ENCODE data around the gene ZNF22.

The ZNF22 gene

DNA sequence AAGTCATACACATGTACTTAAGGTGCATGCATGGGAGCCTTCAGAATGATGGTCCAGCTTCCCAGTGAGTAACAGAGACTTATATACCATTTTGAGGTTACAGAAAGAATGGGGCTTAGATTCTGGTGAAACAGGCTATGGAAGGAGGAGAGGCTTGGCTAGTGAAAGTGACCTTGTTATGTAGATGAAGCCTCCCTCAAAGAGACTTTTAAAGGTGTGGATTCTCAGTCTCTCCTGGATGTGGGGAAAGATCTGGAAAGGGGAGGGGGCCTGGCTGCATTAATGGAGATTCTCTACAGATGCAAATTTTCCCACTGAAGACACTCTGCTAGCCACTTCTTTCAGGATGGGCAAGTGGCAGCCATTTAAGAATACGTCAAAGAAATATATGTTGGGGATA lies 35.6 kb upstream of the ZNF22 start:
- no peak for DNase-seq (ENCODE audit: low read depth)

DNA sequence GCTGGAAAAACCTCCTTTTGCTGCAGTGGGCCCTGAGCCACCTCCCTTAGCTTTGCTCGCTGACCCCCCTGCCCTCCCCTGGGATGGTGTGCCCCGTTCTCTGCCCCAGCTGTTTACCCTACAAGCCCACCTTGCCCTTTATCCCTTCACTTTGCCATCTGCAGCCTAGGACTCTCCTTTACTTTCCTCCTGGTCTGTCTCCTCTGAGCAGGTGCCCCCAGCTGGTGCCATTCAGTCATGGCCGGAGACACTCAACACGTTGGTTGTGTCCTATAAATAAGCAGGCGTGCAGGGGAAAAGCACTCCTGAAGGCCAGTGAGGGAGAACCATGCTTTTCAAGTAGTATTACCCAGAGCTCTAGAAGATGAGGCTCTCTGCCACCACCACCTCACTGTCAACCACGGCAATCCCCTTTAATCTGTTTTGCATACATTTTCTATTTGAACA lies 35.0 kb upstream of the ZNF22 start:
- DNase-seq (ENCODE audit: low read depth) = no peak

DNA sequence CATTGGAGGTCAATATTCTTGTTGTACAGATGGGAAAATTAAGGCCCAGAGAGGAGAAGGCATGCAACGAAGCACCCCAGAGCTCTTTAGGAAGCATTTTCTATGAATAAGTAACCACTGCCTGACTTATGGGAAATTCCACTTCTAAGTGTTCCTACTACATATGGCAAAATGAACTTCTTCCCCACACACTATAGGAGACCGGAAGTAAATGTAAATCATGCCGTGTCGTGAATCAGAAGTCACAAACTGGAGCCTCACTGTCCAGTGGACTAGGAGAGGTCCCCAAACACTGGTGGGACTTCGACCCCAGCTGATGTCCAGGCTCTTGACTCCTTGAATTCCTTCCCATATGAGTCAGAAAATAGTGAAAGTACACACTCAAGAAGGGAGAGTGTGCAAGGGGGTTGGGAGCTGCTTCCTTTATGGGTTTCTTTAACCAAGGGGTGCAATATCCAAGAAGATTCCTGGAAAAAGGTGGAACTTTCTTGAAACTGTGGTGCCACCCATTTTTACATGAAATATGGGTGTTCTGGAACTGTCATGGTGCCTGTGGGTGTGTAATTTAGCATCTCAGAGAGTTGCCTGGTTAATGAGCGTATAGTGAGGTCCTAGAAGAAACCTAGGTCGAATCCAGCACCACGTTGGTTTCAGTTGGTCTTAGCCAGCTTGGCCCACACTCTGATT lies 34.5 kb upstream of the ZNF22 start:
- DNase-seq (ENCODE audit: low read depth) = peak; percentile 38

DNA sequence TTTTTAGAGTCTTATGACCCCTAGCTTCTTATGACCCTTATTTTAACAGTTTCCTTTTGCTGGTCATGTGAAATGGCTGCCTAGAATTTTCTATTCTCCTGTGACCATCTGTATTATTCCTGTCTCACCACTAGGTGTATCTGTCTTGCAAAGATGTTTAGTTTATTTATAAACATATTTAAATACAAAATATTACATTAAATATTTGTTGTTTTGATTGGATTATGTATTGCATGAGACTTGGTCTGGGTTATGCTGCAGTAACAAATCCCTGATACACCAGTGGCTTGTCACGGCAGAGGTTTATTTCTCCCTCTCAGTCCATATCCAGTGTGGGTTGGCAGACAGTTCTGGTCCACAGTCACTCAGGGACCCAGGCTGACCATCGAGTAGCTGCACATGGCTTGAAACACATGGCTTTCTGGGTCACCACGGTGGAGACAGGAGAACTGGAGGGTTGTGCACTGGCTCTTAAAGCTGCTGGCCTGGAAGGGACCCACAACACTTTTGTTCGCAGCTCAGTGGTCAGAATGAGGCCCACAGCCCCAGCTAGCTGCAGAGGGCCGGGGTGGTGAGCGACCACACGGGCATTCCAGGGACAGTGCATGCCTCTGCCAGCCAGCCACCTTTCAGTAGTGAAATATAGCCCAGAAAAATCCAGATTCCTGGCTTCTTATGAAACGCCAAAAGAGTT lies 33.8 kb upstream of the ZNF22 start:
- DNase-seq (ENCODE audit: low read depth) = no peak

DNA sequence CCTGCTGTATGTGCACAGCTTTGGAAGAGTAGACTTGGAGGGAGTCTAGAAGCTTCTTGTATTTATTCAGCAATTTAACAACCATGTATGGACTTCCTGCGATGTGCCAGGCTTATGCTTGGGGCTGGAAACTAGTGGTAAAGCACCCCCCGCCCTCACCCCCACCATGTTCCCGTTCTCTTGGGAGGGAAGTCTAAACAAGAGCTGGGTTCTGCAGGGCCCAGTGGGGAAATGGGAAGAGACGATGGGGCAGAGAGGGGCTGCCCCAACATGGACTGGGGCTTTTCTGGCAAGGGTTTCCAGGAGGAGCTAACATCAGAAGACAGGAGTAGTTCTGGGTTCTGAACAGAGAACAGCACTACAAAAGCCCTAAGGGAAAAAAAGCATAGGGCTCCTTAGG lies 33.1 kb upstream of the ZNF22 start:
- no peak for DNase-seq (ENCODE audit: low read depth)

DNA sequence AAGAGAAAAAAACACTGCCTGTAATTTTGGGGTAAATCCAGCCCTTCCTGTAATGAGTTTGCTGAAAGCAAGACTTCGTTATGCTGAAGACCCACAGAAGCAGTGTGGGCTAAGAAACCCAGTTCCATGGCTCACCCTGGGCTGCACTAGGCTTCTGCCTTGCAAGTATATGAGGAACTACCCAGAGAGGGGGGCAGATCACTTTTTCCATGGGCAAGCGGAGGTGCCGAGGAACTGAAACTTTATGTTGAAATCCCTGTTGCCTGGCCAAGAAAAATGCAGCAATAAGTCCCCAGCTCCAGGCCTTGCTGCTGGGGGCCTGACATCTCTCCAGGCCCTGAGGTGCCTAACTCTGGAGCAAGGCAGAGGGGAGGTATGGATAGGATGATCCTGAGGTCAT lies 32.6 kb upstream of the ZNF22 start:
- no peak for DNase-seq (ENCODE audit: low read depth)

DNA sequence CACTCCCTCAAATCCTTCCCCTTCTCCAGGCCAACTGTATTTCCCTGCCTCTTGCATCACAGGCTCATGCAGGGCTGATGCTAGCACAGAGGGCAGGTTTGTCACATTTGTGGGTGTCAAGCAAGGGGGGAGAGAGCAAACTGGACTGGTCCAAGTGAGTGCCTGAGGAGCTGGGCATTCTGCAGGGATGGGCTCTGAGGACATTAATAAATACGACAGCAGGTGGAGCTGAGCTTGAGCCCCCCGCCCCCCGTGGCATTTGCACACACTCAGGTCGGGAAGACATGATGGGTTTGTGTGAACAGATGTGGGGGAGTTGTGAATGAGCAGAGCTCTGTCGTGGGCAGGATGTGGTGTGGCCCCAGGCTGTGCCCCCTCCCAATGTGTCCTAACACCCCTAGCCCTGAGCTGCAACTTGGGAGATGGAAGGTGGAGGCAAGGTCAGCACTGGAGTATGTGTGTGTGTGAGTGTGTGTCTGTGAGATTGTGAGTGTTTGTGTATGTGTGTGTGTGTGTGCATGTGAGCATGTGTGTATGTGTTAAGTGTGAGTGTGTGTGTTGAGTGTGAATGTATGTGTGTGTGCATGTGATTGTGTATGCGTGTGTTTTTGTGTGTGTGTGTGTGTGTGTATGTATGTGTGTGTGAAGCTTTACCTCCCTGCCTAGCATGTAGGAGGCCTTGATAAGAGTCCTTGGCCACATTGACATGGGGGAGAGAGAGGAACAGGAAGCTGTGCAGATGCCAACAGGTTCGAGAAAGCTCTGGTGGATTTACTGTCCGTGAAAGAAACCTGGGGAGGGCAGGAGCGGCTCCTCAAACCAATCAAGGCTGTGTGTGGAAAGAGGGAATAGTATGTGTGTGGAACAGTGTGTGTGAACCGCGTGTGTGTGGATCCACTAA lies 32.0 kb upstream of the ZNF22 start:
- DNase-seq (ENCODE audit: low read depth) = no peak

DNA sequence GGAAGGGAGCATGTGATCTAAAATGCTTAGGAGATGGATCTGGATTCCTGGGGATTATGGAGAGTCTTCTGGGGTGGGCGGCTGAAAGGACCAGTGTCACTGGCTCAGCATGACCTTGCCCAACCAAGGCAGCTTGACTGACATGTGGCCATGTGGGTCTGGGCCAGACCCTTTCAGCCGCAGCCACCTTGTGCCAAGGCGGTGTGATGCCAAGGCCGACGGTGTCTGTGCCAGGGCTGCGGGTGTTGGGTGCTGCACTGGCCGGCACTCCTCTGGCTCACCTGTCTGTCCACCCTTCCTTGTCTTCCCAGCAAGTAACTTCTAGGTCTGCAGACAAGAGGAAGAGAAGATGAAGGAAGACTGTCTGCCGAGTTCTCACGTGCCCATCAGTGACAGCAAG lies 30.9 kb upstream of the ZNF22 start:
- DNase-seq (ENCODE audit: low read depth) = no peak

DNA sequence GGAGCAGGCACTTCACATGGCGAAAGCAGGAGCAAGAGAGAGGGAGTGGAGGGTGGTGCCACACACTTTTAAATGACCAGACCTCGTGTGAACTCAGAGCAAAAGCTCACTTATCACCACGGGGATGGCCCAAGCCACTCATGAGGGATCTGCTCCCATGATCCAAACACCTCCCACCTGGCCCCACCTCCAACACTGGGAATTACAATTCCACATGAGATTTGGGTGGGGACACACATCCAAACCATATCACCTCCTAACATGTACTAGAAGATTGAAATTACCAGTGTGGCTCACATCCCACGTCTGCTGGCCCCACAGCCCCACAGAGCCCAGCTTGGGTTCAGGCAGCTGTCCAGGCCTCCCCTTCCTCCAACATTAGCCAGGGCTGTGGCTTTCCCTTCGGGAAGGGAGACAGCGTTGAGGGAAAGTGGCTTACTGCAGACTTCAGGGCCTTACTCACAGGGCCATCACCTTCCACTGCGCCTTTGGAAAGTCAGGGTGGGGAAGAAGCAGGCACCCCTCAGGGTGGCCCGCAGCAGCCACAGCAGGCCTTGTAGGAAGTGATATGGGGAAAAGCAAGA lies 29.8 kb upstream of the ZNF22 start:
- DNase-seq (ENCODE audit: low read depth) = no peak

DNA sequence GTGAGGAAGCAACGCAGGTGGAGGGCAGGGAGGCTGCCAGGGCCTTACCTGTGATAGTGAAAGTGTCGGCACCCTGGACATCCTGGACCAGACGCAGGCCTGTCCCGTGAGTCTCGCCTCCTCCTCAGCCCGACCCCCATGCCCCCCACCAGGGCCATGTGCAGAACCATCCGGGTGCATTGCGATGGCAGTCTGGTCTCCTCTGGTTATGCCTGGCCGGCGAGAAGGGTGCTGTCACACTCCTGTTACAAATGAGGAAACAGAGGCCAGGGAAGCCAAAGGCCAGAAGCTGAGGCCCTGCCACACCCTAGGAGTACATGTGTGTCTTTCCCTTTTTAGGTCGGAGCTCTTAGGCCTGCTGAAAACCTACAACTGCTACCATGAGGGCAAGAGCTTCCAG lies 29.3 kb upstream of the ZNF22 start:
- DNase-seq (ENCODE audit: low read depth) = no peak

DNA sequence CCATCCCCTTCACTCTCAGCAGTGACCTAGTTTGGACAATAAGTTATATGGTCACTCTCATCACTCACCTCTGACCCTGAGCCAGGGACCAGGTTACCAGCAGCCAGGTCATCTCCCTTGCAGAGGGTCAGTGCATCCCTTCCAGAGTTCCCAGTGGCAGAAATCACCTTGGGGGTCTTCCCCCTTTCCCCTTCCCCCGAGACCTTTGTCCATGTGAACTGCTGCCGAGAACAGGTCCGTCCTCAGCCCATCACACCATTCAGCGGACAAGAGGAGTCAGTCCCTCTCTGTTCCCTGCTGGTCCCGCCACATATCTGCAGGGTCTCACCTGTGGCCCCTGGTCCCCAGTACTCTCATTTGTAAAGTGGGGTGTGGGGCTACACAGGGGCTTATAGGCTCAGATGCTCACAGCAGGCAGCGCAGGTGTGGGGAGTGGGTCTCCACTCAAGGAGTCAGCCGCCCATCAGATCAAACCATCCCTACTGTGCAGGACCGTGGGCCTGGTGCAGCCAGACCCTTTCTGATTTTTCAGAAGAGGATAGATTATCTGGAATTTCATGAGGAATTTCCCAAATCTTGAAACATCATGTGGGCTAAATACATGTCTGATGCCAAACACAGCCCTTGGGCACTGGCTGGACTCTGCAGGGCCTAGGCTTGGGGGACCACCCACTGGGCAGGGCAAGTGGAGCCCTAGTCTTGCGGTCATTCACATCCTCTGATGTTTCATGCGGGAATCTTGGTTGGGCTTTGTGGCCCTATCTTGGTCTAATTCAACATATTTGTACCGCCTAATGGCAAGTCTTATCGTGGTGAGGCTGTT lies 28.6 kb upstream of the ZNF22 start:
- DNase-seq (ENCODE audit: low read depth) = no peak

DNA sequence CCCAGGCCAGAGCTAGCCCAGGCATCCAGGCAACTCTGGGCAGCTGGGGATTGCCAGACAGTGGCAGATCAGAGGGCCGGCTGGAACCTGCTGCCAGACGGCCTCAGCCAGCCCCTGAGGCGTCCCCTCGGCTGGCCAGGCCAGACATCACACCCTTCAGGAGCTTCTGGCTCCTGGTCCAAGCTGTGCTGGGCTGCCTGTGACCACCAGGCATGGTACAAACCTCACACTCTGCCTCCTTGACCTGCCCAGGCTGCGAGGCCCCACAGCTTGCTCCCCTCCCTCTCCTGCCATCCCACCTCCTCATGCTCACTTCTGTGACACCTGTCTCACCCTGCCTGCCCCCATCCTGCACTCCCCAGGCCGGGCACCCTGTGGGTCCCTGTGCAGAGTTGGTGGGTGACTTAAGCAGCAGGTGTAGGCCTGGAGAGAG lies 27.8 kb upstream of the ZNF22 start:
- no peak for DNase-seq (ENCODE audit: low read depth)

DNA sequence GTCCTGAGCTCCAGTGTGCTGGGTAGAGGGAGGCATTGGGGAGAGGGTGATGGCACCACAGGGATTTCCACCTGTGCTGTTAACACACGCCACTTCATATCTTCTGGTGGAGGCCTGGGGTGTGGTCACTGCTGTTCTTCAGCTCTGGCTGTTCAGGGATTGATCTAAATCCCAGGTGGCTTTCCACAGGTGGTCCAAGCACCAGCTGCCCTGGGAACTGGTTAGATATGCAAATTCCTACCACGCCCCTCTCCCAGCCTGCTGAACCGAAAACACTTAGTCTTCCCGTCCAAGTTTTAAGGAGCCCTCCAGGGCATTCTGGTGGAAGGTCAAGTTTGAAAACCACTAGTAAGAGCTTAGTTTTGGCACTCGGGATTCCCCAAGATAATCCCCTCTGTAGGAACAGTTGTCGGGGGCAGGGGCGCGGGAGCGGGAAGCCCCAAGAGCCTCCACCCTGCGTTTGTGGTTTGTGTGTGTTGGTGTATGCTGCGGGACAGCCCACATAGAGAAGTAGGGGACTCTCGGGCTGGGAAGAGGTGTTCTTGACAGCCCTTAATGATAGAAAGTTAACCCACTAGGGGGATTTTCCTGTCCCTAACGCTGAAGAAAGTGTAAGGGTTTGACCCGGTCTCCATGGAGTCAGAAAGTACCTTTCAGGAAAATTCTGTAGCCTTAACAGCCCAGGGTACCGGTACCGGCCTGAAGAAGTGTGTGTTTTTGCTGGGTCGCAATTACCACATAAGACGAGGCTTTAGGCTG lies 27.2 kb upstream of the ZNF22 start:
- no peak for DNase-seq (ENCODE audit: low read depth)

DNA sequence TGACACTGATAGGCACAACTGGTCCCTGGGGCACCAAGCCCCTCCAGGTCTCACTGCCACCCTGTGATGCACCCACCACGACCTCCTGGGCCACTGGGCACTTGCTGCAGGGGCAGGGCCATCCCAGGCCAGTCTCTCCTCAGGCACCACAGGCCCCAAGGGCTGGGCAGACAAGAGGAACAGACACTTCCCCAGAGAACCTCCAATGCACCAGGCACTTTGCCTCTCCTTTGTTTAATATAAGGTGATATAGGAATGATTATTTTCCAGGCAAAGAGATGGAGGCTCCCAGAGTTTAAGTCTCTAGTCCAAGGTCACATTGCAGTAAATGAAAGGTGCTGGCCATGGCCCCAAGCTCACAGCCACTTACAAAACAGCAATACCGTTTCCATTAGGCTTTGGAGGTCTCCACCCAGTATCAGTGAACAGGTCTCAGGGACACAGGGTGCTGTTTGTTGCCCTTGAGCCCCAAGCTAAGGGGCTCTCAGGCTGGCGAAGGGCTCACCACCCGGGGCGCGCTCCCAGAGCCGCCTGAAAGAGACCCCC lies 26.6 kb upstream of the ZNF22 start:
- DNase-seq (ENCODE audit: low read depth) = no peak

DNA sequence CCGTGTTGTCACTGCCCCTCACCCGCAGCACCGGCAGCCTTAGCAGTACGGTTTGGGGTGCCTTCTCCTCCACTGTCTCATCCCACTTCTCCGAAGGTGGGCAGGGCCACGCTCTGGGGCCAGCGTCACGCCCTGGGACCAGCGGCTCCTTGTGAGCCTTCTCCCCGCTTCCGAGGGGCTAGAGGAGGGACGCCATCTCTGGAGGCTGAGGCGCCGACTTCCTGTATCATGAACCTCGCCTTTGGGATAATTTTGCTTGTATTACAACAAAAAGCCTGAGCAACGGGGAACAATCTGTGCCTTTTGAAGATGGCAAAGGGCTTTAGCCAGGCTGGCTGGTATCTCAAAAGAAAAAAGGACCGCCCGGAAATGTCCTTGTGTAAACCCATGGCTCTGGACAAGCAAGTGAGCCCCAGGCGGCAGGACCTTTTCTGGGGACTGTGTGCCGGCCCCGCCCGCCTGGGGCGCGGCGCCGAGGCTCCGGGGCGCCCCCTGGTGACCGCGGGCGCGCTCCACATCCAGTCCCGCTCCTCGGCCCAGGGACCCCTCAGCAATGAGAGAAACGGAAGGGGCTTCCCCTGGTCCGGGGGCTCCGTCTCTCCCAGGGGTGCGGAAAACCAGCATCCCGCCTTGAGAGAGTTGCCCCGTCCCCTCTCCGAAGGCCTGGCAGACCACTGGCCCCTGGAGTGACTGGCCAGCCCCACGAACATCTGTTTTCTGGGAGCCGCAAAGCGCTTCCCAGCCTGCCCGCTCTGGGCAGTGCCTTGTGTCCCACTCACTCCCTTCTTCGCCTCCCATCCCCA lies 25.9 kb upstream of the ZNF22 start:
- peak; percentile 77 for DNase-seq (ENCODE audit: low read depth)

DNA sequence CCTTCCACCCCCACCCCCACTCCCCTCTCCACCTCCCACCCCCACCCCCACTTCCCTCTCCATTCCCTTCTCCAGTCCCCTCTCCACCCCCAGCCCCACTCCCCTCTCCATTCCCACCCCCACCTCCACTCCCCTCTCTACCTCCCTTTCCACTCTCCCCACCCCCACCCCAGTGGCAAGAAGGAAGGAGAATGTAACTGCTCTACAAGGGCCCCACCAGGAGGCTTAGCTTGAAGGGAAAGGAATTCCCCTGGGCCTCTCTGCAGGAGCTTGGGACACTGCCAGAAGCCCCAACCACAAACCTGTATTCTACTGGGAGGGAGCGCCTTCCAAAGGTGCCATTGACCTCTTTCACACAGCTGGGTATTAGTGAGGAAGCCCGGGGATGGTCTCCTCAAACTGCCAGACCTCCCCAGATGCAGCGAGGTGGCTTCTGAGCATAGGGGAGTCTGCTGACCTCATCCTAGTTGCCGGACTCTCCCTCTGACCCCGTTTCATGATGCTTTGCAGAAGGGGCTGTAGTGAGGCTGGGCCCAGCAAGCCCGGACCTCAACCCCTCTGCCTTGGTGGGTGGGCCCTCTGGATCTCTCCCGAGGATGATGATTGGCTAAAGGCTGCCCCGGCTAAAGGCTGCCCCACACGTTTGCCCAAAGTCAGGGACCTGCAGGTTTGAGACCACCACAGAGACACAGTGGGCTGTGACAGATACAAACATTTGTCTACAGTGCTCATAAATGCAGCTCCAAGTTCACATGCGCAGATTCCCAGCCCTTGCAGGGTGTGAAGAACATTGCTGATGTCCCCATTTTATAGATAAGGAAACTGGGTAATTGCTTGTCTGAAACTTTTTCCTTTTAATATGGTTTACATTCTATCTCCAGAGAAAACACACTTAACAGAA lies 25.0 kb upstream of the ZNF22 start:
- DNase-seq (ENCODE audit: low read depth) = peak; percentile 66

DNA sequence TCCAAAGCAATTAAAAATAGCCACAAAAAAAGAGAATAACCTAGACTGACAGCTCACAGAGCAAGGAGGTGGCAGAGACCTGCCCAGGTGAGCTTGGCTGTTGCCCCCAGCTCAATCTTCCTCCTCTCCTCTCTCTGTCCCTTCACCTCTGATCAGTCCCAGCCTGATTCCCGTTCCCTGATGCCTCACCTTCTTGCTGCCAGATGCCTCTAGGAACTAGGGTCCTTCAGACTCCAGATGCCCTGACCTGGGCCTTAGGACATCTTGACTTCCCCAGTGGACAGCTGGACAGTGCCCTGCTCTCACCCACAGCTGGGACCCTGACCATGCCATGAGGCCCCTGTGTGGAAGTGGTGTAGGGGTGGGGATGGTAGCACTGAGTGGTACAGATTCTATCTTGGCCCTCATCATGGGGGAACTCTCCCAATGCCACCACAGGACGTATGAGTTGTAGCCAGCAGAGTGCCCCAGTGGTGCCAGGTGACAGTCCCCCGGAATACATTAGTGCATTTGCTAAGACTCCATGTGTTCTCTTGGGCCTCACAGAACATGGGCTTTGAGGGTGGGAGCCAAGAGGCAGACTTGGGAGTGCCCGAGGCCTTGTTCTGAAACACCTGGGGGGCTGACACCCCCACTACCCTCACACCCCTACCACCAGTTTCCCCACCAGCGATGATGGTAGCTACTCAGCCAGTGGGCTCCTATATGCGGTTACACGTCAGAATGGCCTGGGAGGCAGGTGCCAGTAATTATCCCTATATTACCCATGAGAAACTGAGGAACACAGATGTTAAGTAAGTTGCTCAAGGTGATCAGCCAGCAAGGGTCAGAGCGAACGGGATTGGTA lies 24.1 kb upstream of the ZNF22 start:
- DNase-seq (ENCODE audit: low read depth) = no peak
